ENCODE data around the gene GMEB2. TPM values are rescaled to one million over a fixed set of nuclear protein-coding genes. Genes with fewer than 3 reads are reported as not detected.

GMEB2 gene
- polyA plus RNA-seq, 1 of the 3 experiments (the other 2 are of a cell fraction), result 6.5 TPM

DNA sequence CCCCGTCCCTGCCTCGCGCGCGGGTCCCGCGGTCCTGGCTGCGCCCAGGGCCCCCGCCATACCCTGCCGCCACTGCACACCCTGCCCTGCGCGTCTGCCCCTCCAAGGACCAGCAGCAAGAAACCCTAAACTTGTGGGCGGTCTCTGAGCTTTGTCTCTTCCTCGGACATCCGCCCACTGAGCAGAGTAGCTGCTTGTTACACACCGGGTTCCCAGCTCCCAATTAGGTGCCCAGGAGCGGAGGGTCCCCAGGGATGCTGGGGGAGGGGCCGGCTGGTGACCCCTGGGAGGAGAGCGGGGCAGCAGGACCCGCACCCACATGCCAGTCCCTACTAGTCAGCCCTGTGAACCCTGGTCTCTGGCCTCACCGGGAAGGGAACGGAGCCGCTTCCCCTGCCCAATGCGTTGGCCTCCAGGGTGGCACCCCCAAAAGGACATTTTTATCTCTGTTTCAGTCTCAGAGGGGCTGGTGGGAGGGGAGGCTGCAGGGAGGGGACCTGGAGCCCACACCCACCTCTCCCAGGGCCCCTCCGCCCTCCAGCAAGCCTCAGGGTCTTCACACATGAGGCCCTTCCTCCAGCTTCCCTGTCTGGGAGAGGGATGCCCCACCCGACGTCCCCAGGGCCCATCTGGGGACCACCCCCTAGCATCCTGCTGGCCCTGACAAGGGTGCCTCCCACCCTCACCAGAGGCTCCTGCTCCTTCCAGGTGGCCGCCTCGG, 15.8 kb upstream of the GMEB2 start:
- Histone ChIP-seq H3K9me2 (no peaks in the 10 kb centered on the region), H3K4me2 (no peak overlapping the region), H3K27me3 (ENCODE audit: insufficient read depth) (no peaks in the 10 kb centered on the region), H2AFZ (ENCODE audit: low read depth) (no peak overlapping the region), H3K9ac (no peak overlapping the region), H3K4me3 (ENCODE audit: low read depth in 2 of 2, low read length in 1 of 2) (peak overlapping the region in 1 of 2 experiments; percentile 44; a peak in 2 of 4 replicates), H3K79me2 (ENCODE audit: insufficient read depth) (0 out of 2 replicates have a peak, but pooled peaks cover 4% of the 10 kb centered on the region), H3K4me1 (ENCODE audit: control insufficient read depth in 1 of 2, insufficient read depth in 2 of 2, low read depth in 1 of 2, low read length in 1 of 2) (peaks cover 0 to 11% of the 10 kb centered on the region in 2 experiments; a peak in 1 of 4 replicates), H3F3A (replicated peaks; ENCODE audit: insufficient read depth) (no peaks in the 10 kb centered on the region), H3K27ac (ENCODE audit: low read depth in 2 of 2, low read length in 1 of 2) (no peak overlapping the region), H4K20me1 (ENCODE audit: insufficient read depth) (peaks cover 10% of the 10 kb centered on the region; the same call in 1 of the 2 replicates), H3K36me3 (replicated peaks in 1 of 2; ENCODE audit: control insufficient read depth in 1 of 2, insufficient read depth in 2 of 2, low read length in 1 of 2) (no peaks in the 10 kb centered on the region), H3K9me3 (no peaks in the 10 kb centered on the region)
- ChIA-PET CTCF (interaction anchor here (0.9 to 1.9 kb wide), 4 partner anchors 15 to 331 kb away, joined by 3 to 9 read pairs (median 5); partner anchors contain the start of genes GMEB2 and PTK6), POLR2A (interaction anchor here (1.6 to 2.3 kb wide), 2 partner anchors 10 to 11 kb away, joined by 4 to 12 read pairs; partner anchors contain the start of gene STMN3)
- TF ChIP-seq EP300 (IDR thresholded peaks at IDR 0.05; ENCODE audit: borderline replicate concordance in 1 of 2, low read depth in 1 of 2, low read length in 1 of 2) (no peak), RXRA (IDR thresholded peaks at IDR 0.05; ENCODE audit: borderline replicate concordance, low read depth) (no peak), GATA2 (CRISPR knock-in tag; IDR thresholded peaks at IDR 0.05) (no peak), ELF1 (IDR thresholded peaks at IDR 0.05) (no peak), JUND (IDR thresholded peaks at IDR 0.05) (no peak), TCF12 (IDR thresholded peaks at IDR 0.05) (no peak), TEAD4 (IDR thresholded peaks at IDR 0.05; ENCODE audit: borderline replicate concordance, insufficient read depth) (no peak), CHD2 (IDR thresholded peaks at IDR 0.05; ENCODE audit: low read length, partially characterized antibody) (no peak), YY1 (IDR thresholded peaks at IDR 0.05; ENCODE audit: low read depth) (no peak), GABPA (IDR thresholded peaks at IDR 0.05; ENCODE audit: low read depth) (no peak), RAD21 (IDR thresholded peaks at IDR 0.05; ENCODE audit: low read length) (no peak), FOSL2 (IDR thresholded peaks at IDR 0.05; ENCODE audit: borderline replicate concordance, low read depth) (no peak), MEF2A (IDR thresholded peaks at IDR 0.05; ENCODE audit: borderline replicate concordance, low read depth) (no peak)
- TF ChIP-seq, protein P1, sequence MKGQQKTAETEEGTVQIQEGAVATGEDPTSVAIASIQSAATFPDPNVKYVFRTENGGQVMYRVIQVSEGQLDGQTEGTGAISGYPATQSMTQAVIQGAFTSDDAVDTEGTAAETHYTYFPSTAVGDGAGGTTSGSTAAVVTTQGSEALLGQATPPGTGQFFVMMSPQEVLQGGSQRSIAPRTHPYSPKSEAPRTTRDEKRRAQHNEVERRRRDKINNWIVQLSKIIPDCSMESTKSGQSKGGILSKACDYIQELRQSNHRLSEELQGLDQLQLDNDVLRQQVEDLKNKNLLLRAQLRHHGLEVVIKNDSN (IDR thresholded peaks at IDR 0.05; ENCODE audit: borderline replicate concordance, low read depth), result no peak
- TF ChIP-seq, protein P2, sequence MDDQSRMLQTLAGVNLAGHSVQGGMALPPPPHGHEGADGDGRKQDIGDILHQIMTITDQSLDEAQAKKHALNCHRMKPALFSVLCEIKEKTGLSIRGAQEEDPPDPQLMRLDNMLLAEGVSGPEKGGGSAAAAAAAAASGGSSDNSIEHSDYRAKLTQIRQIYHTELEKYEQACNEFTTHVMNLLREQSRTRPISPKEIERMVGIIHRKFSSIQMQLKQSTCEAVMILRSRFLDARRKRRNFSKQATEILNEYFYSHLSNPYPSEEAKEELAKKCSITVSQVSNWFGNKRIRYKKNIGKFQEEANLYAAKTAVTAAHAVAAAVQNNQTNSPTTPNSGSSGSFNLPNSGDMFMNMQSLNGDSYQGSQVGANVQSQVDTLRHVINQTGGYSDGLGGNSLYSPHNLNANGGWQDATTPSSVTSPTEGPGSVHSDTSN (IDR thresholded peaks at IDR 0.05), result no peak
- TF ChIP-seq, protein P3, sequence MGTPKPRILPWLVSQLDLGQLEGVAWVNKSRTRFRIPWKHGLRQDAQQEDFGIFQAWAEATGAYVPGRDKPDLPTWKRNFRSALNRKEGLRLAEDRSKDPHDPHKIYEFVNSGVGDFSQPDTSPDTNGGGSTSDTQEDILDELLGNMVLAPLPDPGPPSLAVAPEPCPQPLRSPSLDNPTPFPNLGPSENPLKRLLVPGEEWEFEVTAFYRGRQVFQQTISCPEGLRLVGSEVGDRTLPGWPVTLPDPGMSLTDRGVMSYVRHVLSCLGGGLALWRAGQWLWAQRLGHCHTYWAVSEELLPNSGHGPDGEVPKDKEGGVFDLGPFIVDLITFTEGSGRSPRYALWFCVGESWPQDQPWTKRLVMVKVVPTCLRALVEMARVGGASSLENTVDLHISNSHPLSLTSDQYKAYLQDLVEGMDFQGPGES (IDR thresholded peaks at IDR 0.05; ENCODE audit: low read depth, low read length), result no peak
- TF ChIP-seq, protein P4, sequence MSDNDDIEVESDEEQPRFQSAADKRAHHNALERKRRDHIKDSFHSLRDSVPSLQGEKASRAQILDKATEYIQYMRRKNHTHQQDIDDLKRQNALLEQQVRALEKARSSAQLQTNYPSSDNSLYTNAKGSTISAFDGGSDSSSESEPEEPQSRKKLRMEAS (IDR thresholded peaks at IDR 0.05; ENCODE audit: low read depth), result no peak
- TF ChIP-seq, protein P5, sequence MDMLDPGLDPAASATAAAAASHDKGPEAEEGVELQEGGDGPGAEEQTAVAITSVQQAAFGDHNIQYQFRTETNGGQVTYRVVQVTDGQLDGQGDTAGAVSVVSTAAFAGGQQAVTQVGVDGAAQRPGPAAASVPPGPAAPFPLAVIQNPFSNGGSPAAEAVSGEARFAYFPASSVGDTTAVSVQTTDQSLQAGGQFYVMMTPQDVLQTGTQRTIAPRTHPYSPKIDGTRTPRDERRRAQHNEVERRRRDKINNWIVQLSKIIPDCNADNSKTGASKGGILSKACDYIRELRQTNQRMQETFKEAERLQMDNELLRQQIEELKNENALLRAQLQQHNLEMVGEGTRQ (IDR thresholded peaks at IDR 0.05; ENCODE audit: borderline replicate concordance, low read depth, low read length), result no peak
- 80% methylated on average over 8 of the region's 29 CpGs for WGBS (ENCODE audit: low lambda C conversion rate)
- no peak for DNase-seq
